ENCODE data around the gene ACTR8. TPM values are rescaled to one million over a fixed set of nuclear protein-coding genes. Genes with fewer than 3 reads are reported as not detected.

Gene ACTR8
- total RNA-seq, 1 experiment from 2014 or later: 22.5 TPM

Other genes starting within 250 kb of the ACTR8 start
- gene CHDH, start 35.7 kb downstream of the ACTR8 start, total RNA-seq (2014; rRNA removed; shearing (Covaris generic)): not detected in 2 replicates
- not detected in 2 replicates for gene IL17RB, start 35.6 kb downstream of the ACTR8 start, total RNA-seq (2014; rRNA removed; shearing (Covaris generic))
- gene SELENOK, start 9.7 kb upstream of the ACTR8 start, total RNA-seq (2014; rRNA removed; shearing (Covaris generic)): 145 and 165 TPM in 2 replicates
- gene CACNA2D3, start 240.4 kb upstream of the ACTR8 start, total RNA-seq (2014; rRNA removed; shearing (Covaris generic)): 11.2 and 11.7 TPM in 2 replicates